Endothelial cell of umbilical vein (primary cell): ENCODE data around the gene NUMA1. TPM values are rescaled to one million over a fixed set of nuclear protein-coding genes. Genes with fewer than 3 reads are reported as not detected.
A peak's percentile ranks its signal among the peaks of the same experiment; 100 is the strongest.

Experiments used
- BruUV-seq: library from RNA; stranded (reverse); fragments of 400-500 nt; replicated peaks from 2 replicates; lab custom pipeline; 2021; lab: Mats Ljungman, UMichigan
- CTCF ChIA-PET: fragments of 300-600, 350-600 bp; sonication (Branson Sonifier 250); formaldehyde crosslinking; loops from one replicate; lab custom pipeline; 2021; ENCODE audit warnings: antibody characterized with exemption, inconsistent platforms; lab: Charles Lee
- POLR2A ChIA-PET: fragments of 300-600, 350-600 bp; sonication (Branson Sonifier 250); formaldehyde crosslinking; loops from one replicate; lab custom pipeline; 2021; ENCODE audit warnings: antibody characterized with exemption, inconsistent platforms; lab: Charles Lee
- DNase-seq: peaks from one replicate; pipeline ENCODE4 v3.0.0-alpha.2; 2011; ENCODE audit warnings: low read depth, low spot score
- FAIRE-seq: peaks from 2 replicates; lab custom pipeline; 2011; peaks lifted over from hg19 to GRCh38; lab: Jason Lieb, UNC
- H2AFZ ChIP-seq: 2 replicates; pipeline ENCODE4 v1.6.0; 2012; ENCODE audit warnings: low read depth, low read length, control low read depth, inconsistent platforms
- H3K27ac ChIP-seq: 2 replicates; pipeline ENCODE4 v1.5.1; 2011; ENCODE audit warnings: low read depth, mild to moderate bottlenecking, control low read depth, low read length, moderate library complexity; ENCODE audit not compliant: insufficient read depth
- H3K27me3 ChIP-seq, 2 experiments: 2 replicates each; pipeline versions ENCODE4 v1.6.0 to v1.6.1; 2011; ENCODE audit warnings: low read length in 2 of 2, mixed read lengths in 1 of 2; ENCODE audit not compliant: control insufficient read depth in 2 of 2, insufficient read depth in 2 of 2
- H3K36me3 ChIP-seq, 2 experiments: 2 replicates in 1 of 2; 3 replicates in 1 of 2; pipeline ENCODE4 v1.5.1; 2011; ENCODE audit warnings: low read length in 2 of 2, mild to moderate bottlenecking in 1 of 2, moderate library complexity in 1 of 2; ENCODE audit not compliant: control insufficient read depth in 2 of 2, insufficient read depth in 2 of 2; ENCODE audit errors: extremely low read depth in 1 of 2
- H3K4me1 ChIP-seq: 3 replicates; pipeline ENCODE4 v1.5.1; 2011; ENCODE audit warnings: mild to moderate bottlenecking, low read length; ENCODE audit not compliant: control insufficient read depth, insufficient read depth; ENCODE audit errors: extremely low read depth
- H3K4me2 ChIP-seq: 2 replicates; pipeline ENCODE4 v1.6.1; 2011; ENCODE audit warnings: low read length, control low read depth, mixed read lengths; ENCODE audit not compliant: insufficient read depth
- H3K4me3 ChIP-seq, 3 experiments: fragments of 200-600 bp in 1 of 3; sonication (generic), shearing (Covaris generic) in 1 of 3; replicated peaks in 1 of 3; 2 replicates each; pipeline ENCODE4 v1.5.1; 2011 to 2016; ENCODE audit warnings: control low read depth in 3 of 3, low read length in 3 of 3, mild to moderate bottlenecking in 2 of 3, inconsistent platforms in 1 of 3, low read depth in 1 of 3, moderate library complexity in 1 of 3; ENCODE audit not compliant: insufficient read depth in 1 of 3
- H3K79me2 ChIP-seq: 2 replicates; pipeline ENCODE4 v1.6.0; 2012; ENCODE audit warnings: low read length, inconsistent platforms; ENCODE audit not compliant: control insufficient read depth, insufficient read depth
- H3K9ac ChIP-seq: replicated peaks from 2 replicates; pipeline ENCODE3; 2011; ENCODE audit warnings: low read length, control low read depth; ENCODE audit not compliant: insufficient read depth; ENCODE audit errors: extremely low read depth
- H3K9me1 ChIP-seq: replicated peaks from 3 replicates; pipeline ENCODE4 v1.6.0; 2011; ENCODE audit warnings: mild to moderate bottlenecking, low read length; ENCODE audit not compliant: control insufficient read depth, insufficient read depth; ENCODE audit errors: extremely low read depth
- H3K9me3 ChIP-seq: replicated peaks from 2 replicates; pipeline ENCODE4 v1.5.1; 2012; ENCODE audit warnings: low read length, inconsistent platforms; ENCODE audit not compliant: control insufficient read depth, insufficient read depth
- H4K20me1 ChIP-seq: replicated peaks from 2 replicates; pipeline ENCODE3; 2011; ENCODE audit warnings: mild to moderate bottlenecking, low read length; ENCODE audit not compliant: control insufficient read depth, insufficient read depth; ENCODE audit errors: extremely low read depth
- EZH2 ChIP-seq: IDR thresholded peaks from 2 replicates; pipeline ENCODE4 v1.6.1; 2012; ENCODE audit warnings: borderline replicate concordance, low read depth, mild to moderate bottlenecking, moderate library complexity, low read length, inconsistent platforms; ENCODE audit not compliant: severe bottlenecking
- FOS ChIP-seq: IDR thresholded peaks from 2 replicates; pipeline ENCODE4 v1.6.1; 2011; ENCODE audit warnings: mild to moderate bottlenecking, low read length, moderate library complexity, borderline replicate concordance; ENCODE audit not compliant: insufficient read depth
- MAX ChIP-seq: IDR thresholded peaks from 2 replicates; pipeline ENCODE4 v1.6.1; 2011; ENCODE audit not compliant: insufficient read depth, insufficient read length
- MYC ChIP-seq: IDR thresholded peaks from one replicate; pipeline ENCODE4 v1.6.1; 2011; ENCODE audit warnings: mild to moderate bottlenecking, low read depth, low read length
- POLR2A ChIP-seq: IDR thresholded peaks from 2 replicates; pipeline ENCODE4 v1.6.1; 2012; ENCODE audit warnings: low read depth, mild to moderate bottlenecking, control low read depth, low read length
- POLR2AphosphoS5 ChIP-seq: IDR thresholded peaks from 2 replicates; pipeline ENCODE4 v1.6.1; 2012; ENCODE audit warnings: low read depth, mild to moderate bottlenecking, control low read depth, low read length, moderate library complexity; ENCODE audit not compliant: insufficient read depth
- dilution Hi-C: fragments of 300-500 bp; cut with MboI; formaldehyde crosslinking; loops from one replicate; pipeline ENCODE4 v1.15.0; 2019; ENCODE audit warnings: low sequenced_read_pairs; ENCODE audit not compliant: extremely low pct_ligation_motif_present
- intact Hi-C: fragments of 100-400 bp; cut with micrococcal nuclease; formaldehyde crosslinking; loops from one replicate; pipeline ENCODE4 v1.10.0; 2022
- polyA plus RNA-seq, 4 experiments: library from polyadenylated mRNA; depleted of rRNA in 3 of 4; stranded (reverse) in 3 of 4; unstranded in 1 of 4; fragments of >200 nt; gene quantifications; 2 replicates each; pipeline versions ENCODE4 v1.2.1 to v1.2.3, GENCODE V29; 2011 to 2012; ENCODE audit warnings: missing spikeins in 1 of 4
- total RNA-seq: library from RNA; stranded (reverse); gene quantifications from 2 replicates; pipeline ENCODE4 v1.2.3, GENCODE V29; 2021
- TF ChIP-seq, protein P1 (sequence below), 2 donors: IDR thresholded peaks; 1 replicate in 1 of 2; 2 replicates in 1 of 2; pipeline ENCODE4 v1.5.1; 2011; ENCODE audit warnings: low read length in 2 of 2, mild to moderate bottlenecking in 2 of 2, moderate library complexity in 2 of 2, control low read depth in 1 of 2, inconsistent platforms in 1 of 2, low read depth in 1 of 2; ENCODE audit not compliant: insufficient read depth in 1 of 2; ENCODE audit errors: extremely low read depth in 1 of 2

The NUMA1 gene
- total and polyA plus RNA-seq, 2 donors (not counting 3 experiments of a cell fraction or from before 2014, with no cell fraction given): 120 to 164 TPM

DNA sequence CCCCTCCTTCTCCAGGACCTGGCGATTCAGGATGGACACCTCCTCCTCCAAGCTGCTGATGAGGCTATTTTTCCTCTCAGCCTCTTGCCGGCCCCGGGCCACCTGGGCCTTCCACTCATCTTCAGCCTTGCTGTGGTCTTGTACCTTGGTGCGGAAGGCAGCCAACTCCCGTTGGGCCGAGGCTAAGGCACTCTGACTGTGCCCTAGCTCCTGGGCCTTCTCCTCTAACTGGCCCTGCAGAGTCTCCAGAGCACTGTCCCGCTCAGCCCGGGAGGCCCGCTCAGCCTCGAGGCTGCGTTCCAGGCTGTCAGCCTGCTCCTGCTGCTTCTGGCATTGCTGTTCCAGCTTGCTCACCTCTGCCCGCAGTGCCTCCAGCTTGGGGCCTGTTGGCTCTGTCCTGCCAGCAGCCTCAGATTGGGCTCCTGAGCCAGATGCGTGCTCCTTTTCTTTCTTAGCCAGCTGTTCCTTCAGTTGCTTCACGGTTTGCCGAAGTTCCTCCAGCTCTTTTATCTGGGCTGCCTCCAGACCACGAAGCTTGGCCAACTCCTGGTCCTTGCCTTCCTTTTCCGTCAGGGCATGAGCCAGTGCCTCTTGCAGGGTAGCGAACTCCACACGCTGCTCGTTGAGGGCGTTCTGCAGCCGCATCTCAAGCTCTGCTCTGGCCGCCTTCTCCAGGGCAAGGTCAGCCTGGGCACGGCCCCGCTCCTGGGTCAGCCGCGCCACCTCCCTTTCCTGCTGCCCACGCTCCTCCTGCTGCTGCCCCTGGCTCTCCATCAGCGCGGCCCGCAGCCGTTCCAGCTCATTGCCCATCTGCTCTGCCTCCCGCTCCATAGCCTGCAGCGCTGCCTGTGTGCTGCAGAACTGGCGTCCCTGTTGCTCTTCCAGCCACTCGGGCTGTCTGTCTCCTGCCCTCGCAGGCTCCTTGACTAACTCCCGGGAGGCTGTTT is 66.3 kb downstream of the NUMA1 start:
- Histone ChIP-seq H3K4me2 (no peak overlapping the region), H3K9me1 (no peaks in the 10 kb centered on the region), H3K4me3 (no peak overlapping the region), H3K36me3 (peaks cover 38 to 95% of the 10 kb centered on the region in 2 experiments), H3K4me1 (no peaks in the 10 kb centered on the region), H3K9me3 (no peaks in the 10 kb centered on the region), H2AFZ (no peak overlapping the region), H3K27me3 (no peaks in the 10 kb centered on the region), H3K79me2 (no peaks in the 10 kb centered on the region), H3K9ac (no peak overlapping the region), H3K27ac (no peak overlapping the region), H4K20me1 (no peaks in the 10 kb centered on the region)
- dilution Hi-C loops: no loop called here
- FAIRE-seq (no peak), DNase-seq (no peak)
- BruUV-seq: no TSS peak
- POLR2A ChIA-PET: no interaction called here
- TF ChIP-seq EZH2: no peak
- TF ChIP-seq POLR2A: peak; percentile 16
- CTCF ChIA-PET: interaction anchor here (0.9 to 5.9 kb wide), 7 partner anchors 8 to 417 kb away, joined by 3 to 43 read pairs (median 6); no protein-coding TSS in a partner anchor
- intact Hi-C loops: no loop called here

DNA sequence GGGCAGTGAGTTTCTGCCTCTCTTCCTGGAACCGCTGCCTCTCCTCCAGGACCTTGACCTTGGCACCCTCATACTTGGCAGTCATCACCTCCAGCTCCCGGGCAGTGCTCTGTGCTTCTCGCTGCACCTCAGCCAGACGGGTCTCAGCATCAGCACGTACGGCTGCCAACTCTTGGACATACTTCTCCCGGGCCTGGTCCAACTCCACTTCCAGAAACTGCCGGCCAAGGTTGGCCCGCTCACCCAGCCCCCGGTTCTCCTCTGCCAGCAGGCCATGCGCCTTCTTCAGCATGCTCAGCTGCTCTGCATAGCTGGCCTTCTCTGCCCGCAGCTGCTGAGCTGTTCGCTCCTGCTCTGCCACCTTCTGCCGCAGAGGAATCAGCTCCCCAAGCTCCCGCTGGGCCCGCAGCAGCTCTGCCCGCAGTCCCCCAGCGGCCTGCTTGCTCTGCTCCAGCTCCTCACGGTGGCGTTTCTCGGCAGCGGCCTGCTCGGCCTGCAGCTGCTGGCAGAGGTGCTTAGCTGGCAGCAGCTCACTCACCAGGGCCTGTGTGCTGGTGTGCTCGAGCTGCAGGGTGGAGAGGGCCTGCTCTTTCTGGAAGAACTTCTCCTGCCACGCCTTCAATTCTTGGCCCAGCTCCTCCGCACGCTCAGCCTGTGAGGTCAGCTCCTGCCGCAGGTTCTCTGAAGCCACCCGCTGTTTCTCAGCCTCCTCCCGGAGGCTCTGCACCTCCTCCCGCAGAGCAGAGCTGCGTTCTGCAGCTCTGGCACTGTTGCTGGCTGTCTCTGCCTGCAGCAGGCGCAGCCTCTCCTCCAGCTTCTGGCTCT is 67.2 kb downstream of the NUMA1 start:
- no peak for DNase-seq
- no peak overlapping the region for H3K4me2 ChIP-seq
- BruUV-seq: no TSS peak
- H3K9me3 ChIP-seq: no peaks in the 10 kb centered on the region
- CTCF ChIA-PET: interaction anchor here (0.9 to 5.9 kb wide), 7 partner anchors 9 to 418 kb away, joined by 3 to 43 read pairs (median 6); no protein-coding TSS in a partner anchor
- H2AFZ ChIP-seq: no peak overlapping the region
- dilution Hi-C loops: no loop called here
- intact Hi-C loops: no loop called here
- peaks cover 30 to 90% of the 10 kb centered on the region in 2 experiments for H3K36me3 ChIP-seq
- no peaks in the 10 kb centered on the region for H3K27me3 ChIP-seq
- no peak overlapping the region for H3K27ac ChIP-seq
- TF ChIP-seq FOS (no peak), MAX (no peak), POLR2AphosphoS5 (peak; percentile 1), MYC (no peak)
- TF ChIP-seq, protein P1, sequence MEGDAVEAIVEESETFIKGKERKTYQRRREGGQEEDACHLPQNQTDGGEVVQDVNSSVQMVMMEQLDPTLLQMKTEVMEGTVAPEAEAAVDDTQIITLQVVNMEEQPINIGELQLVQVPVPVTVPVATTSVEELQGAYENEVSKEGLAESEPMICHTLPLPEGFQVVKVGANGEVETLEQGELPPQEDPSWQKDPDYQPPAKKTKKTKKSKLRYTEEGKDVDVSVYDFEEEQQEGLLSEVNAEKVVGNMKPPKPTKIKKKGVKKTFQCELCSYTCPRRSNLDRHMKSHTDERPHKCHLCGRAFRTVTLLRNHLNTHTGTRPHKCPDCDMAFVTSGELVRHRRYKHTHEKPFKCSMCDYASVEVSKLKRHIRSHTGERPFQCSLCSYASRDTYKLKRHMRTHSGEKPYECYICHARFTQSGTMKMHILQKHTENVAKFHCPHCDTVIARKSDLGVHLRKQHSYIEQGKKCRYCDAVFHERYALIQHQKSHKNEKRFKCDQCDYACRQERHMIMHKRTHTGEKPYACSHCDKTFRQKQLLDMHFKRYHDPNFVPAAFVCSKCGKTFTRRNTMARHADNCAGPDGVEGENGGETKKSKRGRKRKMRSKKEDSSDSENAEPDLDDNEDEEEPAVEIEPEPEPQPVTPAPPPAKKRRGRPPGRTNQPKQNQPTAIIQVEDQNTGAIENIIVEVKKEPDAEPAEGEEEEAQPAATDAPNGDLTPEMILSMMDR (IDR thresholded peaks at IDR 0.05; ENCODE audit: extremely low read depth in 1 of 2, insufficient read depth in 1 of 2, low read depth in 1 of 2, low read length in 2 of 2): no peak
- no peaks in the 10 kb centered on the region for H3K9me1 ChIP-seq
- H3K4me1 ChIP-seq: no peaks in the 10 kb centered on the region
- no peak overlapping the region for H3K4me3 ChIP-seq
- no peaks in the 10 kb centered on the region for H3K79me2 ChIP-seq
- no peaks in the 10 kb centered on the region for H4K20me1 ChIP-seq
- POLR2A ChIA-PET: no interaction called here
- no peak overlapping the region for H3K9ac ChIP-seq
- FAIRE-seq: no peak
